HuH-7 (cell line): Measurements from ENCODE around the gene MATN3.
"Not testable (repeated sequence)": the region's sequence is repeated elsewhere in the genome, so short reads cannot be mapped to it uniquely, and the experiment has no call there.

ENCODE experiments used
- DNase-seq: peaks from one replicate; pipeline ENCODE4 v3.0.0; 2011; ENCODE audit warnings: low spot score

Gene MATN3, protein sequence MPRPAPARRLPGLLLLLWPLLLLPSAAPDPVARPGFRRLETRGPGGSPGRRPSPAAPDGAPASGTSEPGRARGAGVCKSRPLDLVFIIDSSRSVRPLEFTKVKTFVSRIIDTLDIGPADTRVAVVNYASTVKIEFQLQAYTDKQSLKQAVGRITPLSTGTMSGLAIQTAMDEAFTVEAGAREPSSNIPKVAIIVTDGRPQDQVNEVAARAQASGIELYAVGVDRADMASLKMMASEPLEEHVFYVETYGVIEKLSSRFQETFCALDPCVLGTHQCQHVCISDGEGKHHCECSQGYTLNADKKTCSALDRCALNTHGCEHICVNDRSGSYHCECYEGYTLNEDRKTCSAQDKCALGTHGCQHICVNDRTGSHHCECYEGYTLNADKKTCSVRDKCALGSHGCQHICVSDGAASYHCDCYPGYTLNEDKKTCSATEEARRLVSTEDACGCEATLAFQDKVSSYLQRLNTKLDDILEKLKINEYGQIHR

DNA sequence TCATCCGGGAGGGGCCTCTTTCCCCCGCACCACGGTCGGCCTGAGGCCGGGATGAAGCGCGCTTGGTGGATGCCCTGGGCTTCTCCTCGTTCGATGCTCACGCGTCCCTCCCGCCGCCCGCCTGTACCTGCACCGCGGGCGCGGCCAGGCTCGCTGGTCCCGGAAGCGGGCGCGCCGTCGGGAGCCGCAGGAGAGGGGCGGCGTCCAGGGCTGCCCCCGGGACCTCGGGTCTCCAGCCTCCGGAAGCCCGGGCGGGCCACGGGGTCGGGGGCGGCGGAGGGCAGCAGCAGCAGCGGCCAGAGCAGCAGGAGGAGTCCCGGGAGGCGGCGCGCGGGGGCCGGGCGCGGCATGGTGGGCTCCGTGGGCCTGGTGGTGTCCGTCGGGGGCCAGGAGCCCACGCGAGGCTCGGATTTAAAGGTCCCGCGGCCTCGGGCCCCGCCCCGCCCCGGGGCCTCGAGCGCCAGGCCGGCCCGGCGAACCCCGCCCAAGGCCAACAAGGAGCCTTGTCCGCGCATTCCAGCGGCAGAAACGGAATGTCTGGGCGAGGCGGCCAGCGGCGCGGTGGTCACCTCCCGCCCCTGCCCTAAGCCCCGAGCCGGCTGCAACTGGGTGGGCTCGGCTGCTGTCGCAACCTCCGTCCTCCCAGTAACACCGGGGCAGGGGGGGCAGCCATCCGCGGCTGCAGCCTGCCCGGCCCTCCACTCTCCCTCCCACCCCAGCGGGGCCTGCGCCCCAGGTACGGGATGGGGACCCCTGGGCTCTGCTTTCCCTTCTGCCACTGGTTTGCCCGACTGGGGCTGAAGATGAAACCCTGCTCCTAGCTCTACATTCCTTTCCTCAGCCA is at the start of gene MATN3:
TSS of gene MATN3 (minus strand) at position 387 of the 844 bp plus-strand sequence. CDS start at position 350, 37 bp downstream.
- peak; percentile 71 for DNase-seq

DNA sequence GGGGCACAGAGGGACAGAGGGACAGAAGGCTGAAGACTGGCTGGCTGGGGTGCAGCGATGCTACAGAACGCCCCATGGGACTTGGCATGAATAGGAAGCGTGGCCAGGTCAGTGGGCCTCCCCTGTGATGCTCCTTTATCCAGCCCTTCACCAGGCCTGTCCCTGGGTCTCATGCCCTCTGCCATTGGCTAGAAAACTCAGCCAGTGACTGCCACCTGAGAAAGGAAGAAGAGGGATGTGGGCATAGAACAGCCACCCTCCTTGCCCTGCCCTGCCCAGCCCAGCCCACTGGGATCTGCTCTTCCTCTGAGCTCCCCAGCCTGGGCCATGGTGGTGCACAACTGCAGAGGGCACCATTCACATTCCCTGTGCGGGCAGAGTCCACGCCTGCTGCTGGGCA is 49.5 kb upstream of the MATN3 start:
- DNase-seq = no peak

DNA sequence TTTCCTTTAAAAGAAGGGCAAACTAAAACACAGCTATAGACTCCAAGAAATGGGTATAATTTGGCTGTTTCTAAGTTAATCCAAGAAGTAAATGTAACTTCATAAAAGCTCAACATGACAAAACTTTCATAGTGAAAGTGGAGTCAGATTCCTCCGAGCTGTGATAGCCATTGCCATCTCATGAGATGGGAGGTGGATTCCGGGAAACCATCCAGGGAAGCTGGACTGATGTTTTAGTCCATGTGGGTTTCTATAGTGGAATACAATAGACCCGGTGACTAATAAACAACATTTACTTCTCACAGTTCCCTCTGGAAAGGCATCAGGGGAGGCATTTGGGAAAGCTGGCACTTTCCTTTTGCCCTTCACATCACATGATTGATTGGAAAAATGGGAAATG is 49.0 kb upstream of the MATN3 start:
- no peak for DNase-seq

DNA sequence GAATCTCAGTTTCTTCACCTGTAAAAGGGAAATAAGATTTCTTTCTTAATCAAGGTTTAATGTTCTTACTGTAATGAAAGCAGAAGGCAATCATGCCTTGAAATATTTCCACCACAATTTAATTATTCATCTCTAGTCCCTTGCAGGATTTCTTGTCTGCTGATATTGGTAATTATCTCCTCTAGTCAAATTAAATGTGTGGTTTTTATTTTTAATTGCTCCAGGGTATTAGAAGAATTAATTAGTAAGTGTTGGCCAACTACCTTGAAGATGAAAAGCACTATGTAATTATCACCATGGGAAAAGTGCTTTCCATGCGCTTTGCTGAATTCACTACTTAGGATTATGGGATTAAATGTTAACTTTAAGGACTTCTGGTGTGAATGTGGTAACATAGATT is 47.6 kb upstream of the MATN3 start:
- no peak for DNase-seq

DNA sequence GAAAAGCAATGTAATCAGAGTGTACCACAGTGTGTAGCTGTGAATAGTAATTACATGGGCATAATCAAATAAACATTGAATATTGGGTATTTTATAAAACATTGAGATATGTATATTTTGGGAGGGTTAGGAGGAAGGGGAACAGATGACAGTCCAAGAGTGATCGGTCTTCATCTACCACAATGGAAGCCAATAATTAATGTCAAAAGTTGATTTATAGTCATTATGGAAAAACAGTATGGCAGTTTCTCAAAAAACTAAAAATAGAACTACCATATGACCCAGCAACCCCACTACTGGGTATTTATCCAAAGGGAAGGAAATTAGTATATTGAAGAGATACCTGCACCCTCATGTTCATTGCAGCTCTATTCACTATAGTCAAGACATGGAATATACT is 44.8 kb upstream of the MATN3 start:
- no peak for DNase-seq

DNA sequence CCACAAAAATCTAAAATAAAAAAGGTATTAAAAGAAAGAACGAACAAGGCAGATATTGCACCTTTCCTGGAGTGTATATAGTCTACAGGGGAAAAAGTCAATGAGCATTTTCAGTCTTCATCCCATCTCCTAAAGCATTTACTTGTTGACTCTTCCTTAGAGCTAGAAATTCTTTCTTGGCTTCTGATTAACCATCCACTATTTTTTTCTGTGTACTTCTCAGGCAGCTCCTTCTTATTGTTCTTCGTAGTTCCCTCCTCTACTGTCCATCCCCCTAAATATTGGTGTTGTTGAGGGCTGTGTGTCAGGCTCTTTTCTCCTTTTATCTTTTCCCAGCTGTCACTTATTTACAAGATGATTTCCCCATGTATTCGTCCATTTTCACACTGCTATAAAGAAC is 42.5 kb upstream of the MATN3 start:
- no peak for DNase-seq

DNA sequence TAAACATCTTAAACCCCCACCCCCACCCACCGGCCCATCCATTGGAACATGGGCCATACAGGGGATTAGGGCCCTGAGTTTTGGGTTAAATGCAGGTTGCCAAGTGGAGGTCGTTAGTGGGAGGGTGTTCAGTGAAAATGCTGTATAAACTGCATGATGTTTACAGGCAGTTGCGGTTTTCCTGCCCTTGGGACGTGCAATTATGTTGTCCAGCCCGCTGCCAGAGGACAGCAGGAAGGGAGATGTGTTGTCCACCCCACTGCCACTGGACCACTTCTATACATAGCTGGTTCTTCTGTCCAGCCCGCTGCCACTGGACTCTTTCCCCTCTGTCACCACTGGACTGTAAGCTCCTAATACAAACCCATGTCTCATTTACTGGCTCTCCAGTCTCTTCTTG is 41.7 kb upstream of the MATN3 start:
- no peak for DNase-seq

DNA sequence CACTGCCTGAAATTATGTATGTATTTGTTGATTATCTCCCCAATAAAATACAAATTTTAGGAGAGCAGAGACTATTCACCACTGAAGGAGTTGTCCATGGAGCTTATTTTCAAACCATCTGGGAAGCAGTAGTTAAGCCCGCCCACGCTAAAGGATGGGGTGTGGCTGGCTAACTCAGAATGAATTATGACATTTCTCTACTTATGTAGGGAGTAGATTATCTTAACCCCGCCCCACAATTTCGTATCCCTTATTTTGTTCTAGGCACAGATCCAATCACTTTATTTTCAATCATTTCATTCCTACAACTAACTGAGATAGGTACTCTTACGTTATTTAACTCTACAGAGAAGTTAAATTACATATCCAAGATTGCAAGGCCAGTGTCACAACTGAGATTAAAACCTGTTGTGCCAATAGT is 40.4 kb upstream of the MATN3 start:
- peak; percentile 54 for DNase-seq

DNA sequence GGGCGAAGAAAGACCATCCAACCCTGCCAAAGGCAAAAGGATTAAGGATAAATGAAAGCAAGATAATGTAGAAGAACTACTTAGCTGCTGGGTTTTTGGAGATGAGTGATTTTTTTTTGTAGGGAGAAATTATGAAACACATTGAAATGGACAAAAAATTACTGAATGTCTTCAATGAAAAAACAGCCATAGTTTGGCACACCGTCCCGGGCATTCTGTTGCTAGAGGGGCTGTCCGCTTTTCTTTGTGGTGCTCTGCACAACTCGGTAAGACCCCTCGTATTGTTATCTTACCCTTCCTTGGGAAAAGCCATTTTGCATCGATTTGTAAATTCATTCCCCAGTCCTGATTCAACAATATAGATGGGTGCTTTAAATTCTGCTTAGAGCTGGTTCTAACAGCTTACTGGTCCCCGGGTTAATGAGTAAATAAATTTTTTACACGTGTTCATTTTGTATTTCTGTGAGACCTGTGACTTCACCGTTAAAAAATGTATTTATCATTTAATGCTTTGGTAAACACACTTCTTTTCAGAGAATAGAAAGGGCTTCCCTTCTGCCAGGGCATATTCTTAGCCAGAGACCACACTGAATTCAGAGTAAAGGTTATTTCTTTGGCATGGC is 39.9 kb upstream of the MATN3 start:
- DNase-seq = no peak

DNA sequence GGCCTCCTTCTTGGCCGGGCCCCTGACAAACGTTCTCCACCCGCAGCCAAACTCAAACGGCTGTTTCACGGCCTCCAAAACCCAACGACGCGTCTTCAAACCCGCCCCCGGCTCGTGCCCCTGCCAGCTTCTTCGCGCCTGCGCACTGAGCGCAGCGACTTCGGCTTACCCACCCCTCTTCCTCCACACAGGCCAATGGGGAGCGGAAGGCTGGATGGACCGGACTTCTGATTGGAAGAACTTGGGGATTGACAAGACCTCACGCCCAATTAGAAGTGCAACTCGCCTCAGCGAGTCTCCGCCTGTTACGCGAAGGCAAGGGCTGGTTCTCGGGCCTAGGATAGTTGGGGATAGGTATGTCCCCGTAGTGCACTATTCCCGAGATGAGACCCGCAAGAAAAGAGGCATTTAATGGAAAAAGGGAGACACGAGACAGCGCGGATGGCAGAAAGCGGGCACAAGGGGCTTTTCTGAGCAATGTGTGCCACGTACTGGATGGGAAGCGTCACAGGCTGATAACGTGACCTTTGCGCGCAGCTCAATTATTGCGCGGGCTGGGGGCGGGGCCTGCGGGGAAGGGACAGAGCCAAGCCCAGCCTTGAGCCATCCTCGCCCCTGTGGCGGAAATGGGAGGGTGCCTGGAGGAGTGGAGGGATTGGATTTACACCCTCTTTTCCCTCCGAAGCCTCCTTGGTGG is 39.2 kb upstream of the MATN3 start, which contains the start of gene LAPTM4A:
TSS of gene LAPTM4A (minus strand) at position 97 of the 697 bp plus-strand sequence. CDS start 108 bp downstream, outside the sequence.
- DNase-seq = peak; percentile 98

DNA sequence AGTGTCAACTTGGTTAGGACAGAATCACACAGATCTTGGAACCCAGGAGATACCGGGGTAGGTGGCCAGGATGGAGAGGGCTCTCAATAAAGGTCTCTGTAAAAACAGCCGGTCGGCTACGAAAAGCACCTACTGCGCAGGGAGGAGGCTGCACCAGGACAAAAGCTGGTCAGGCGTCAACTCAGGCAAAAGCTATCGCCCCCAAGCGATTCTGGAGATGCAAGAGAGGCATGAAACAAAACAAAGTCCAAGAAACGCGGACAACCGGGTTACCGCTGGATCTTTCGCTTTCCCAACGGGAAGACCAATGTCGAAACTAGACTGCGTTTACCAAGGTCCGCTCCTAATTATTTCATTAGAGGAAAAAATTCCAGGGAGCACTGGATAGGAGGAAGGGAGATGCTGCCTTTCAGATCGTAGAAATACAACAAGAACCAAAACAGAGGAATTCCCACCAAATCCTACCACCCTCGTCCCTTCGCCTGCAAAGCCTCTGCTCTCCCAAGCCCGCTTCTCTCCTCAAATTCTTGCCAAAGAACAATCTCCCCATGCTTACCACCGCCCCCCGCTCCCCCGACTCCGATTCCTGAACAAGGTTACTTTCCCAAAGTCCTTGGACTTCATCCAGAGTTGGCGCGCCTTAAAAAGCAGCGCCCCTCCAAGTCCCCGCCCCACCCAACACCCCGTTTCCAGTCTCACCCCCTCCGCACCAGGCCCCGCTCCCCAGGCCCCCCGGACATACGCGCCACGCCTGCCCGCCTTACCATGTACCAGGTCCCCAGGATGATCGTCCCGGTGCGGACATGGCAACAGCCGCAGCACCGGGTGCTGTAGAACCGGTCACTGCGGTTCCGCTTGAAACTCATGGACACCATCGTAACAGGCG is 38.4 kb upstream of the MATN3 start:
- peak; percentile 44 for DNase-seq

DNA sequence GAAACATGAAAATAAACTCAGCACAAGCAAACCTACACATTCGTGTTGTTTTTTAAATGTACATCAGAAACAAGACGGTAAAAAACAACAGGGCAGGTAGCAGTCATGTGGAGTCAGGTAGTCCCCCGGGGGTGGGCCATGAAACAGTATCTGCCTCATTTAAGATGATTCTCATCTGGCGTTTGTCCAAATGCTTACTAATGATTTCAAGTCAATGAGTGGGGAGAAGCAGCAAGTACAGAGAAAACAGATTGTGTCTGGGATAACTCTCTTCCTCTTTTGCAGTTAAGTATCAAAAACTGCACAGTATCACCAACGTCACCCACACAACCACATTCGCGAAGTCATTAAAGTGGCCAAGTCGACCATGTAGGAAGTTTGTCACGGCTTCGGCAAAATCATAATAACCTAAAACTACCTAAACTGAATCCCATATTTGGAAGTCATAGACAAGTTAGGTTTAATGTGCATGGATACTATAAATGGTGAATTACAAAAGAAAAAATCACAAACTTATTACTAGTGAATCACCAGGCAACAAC is 37.7 kb upstream of the MATN3 start:
- no peak for DNase-seq

DNA sequence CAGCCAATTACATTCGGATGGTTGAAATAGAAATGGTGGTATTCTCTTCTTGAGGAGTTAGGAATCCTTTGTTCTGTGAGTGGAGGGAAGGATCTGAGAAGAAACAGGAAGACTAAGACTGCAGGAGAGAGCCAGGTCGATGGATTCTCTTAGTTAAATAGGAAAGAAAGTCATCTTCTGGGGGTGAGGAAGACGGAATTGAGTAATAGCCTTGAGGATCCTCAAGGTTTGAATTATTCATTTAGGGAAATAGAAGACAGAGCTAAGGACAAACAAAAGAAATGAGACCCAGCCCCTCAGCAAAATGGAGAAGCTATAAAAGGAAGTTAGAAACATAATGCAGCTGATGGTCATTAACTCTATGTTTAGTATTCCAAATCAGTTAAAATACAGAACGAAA is 37.2 kb upstream of the MATN3 start:
- no peak for DNase-seq

DNA sequence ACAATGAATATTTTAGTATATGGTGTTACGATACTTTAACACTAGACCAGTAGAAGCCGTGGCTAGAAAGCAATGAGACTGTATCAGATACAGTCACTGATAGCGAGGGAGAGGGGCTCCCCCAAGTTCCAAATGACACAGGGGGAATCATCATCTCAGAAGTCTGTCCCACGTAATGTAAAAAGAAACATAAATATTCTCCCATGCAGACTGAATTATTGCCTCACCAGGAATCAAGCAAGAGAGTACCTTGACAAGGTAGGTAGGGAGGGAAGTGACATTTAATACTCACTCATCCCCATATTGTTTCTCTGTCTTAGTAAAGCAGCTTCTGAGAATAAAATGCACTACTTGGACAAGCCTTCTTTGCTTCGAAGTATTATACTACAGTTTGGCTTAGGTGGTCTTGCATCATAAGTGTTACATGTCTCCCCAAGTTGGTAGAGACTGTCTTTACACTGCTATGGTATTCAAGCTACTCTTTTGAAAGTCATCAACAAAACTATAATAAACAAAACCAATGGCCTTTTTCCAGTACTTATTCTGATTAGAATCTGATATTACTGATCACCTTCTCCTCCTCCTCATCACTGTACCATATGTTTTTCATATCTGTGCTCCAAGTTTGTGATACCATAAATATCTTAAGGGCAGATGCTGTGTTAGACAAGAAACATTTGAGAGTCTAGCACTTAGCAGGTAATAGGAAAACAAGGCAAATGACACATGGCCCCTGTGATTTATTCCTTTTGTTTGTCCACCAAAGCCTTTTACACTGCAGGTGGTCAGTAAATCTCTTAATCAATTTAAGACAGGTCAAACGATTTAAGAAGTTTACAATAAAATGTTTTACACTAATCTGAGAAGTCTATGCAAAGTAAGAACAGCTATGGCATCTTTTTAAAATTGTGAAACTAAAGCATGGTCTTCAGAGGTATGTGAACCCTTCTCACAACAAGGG is 36.3 kb upstream of the MATN3 start:
- no peak for DNase-seq

DNA sequence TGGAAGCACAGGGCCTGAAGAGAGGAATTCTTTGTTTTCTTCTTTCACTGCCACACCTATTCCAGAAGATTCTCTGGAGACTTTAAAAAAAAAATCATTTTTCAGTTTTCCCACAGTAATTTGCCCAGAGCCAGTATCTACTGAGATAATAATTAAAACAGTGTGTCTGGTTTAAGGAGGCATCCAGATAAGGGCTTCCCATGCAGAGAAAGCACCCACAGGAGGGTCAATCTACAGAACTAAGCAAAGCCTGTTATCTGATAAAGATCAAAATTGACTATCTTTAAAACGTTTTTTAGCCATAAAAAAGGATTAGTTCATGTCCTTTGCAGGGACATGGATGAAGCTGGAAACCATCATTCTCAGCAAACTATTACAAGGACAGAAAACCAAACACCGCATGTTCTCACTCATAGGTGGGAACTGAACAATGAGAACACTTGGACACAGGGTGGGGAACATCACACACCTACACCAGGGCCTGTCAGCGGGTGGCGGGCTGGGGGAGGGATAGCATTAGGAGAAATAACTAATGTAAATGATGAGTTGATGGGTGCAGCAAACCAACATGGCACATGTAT is 33.3 kb upstream of the MATN3 start:
- DNase-seq = not testable (repeated sequence)

DNA sequence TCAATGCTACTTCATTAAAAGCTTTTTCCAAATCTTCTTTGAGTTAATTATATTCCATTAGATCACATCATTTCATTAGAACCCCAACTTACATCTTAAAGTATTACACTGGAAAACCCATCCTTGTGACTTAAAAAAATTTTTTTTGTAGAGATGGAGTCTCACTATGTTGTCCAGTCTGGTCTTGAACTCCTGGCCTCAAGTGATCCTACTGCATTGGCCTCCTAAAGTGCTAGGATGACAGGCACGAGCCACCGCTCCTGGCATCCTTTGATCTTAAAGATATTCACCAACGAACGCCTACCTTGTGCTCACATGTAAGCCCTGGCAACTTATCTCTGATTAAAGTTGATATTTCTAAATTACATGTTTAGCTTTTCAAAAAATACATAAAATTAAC is 32.3 kb upstream of the MATN3 start:
- DNase-seq = no peak

DNA sequence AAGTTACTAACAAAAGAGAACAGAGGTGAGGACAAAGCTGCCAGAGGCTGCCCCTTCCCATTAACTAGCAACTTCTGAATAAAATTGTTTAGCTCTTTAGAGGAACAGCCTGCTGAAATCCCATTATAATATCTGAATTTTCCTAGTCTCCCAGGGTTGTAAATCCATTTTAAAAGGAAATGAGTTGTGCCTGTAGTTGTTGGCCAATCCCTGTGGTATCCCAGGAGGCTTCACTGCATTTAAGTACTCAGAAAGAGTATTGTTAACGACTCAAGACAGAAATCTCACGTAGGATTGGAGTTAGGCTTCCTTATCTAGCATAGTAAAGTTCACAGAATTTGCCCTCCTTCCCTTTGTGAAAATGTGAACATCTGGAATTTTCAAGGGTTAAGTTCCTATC is 30.1 kb upstream of the MATN3 start:
- DNase-seq = peak; percentile 24

DNA sequence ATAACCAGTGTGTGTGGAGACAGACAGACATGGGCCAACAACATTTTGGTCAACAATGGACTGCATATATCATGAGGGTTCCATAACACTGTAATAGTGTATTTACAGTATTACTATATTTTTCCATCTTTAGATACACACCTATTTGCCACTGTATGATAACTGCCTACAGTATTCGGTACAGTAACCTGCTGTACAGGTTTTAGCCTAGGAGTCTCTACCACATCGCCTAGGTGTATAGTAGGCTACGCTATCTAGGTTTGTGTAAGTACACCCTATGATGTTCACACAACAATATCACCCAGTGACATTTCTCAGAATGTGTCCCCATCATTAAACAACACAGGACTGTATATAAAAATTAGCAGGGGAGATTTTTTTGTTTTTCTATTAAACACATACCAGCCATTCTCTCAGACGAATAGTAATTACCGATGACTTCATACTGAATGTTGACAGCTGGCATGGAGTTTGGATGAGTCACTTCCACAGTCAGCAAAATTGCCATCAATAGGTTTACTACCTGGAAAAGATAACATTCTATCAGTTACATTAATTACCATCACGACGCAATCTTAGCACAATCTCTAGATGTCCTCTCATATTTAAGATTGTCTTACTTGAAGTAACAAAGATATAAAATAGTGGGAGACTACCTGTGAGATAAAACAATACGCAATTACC is 28.2 kb upstream of the MATN3 start:
- DNase-seq = no peak
